ENCODE measurements around the gene RDX. TPM values are rescaled to one million over a fixed set of nuclear protein-coding genes. Genes with fewer than 3 reads are reported as not detected.
A peak's percentile ranks its signal among the peaks of the same experiment; 100 is the strongest.
"Not testable (repeated sequence)": the region's sequence is repeated elsewhere in the genome, so short reads cannot be mapped to it uniquely, and the experiment has no call there.

Gene RDX
- total RNA-seq, 1 experiment from 2014 or later = 101 TPM

- peak; percentile 78 for DNase-seq (ENCODE audit: low read depth)
These were observed 9.0 kb upstream of the RDX start for GRCh38 chr11:110305169-110306018.

- no peak for DNase-seq (ENCODE audit: low read depth)
These were observed 7.0 kb upstream of the RDX start for GRCh38 chr11:110303414-110303826.

- DNase-seq (ENCODE audit: low read depth) = no peak
These were observed 5.2 kb upstream of the RDX start for GRCh38 chr11:110301577-110301976.

- DNase-seq (ENCODE audit: low read depth) = no peak
These were observed 4.6 kb upstream of the RDX start for GRCh38 chr11:110301032-110301431.

GRCh38 chr11:110299006-110299785 lies 2.8 kb upstream of the RDX start:
- no peak for DNase-seq (ENCODE audit: low read depth)

GRCh38 chr11:110298301-110298765 lies 1.9 kb upstream of the RDX start:
- peak; percentile 64 for DNase-seq (ENCODE audit: low read depth)

- peak; percentile 34 for DNase-seq (ENCODE audit: low read depth)
These were observed 1.4 kb upstream of the RDX start for GRCh38 chr11:110297726-110298300.

GRCh38 chr11:110297076-110297725 lies 787 bp upstream of the RDX start:
- DNase-seq (ENCODE audit: low read depth) = peak; percentile 60

GRCh38 chr11:110295531-110296225 lies 736 bp downstream of the RDX start:
- DNase-seq (ENCODE audit: low read depth) = peak; percentile 67

- no peak for DNase-seq (ENCODE audit: low read depth)
These were observed 1.3 kb downstream of the RDX start for GRCh38 chr11:110295086-110295485.

GRCh38 chr11:110294509-110294908 lies 1.9 kb downstream of the RDX start:
- no peak for DNase-seq (ENCODE audit: low read depth)

- DNase-seq (ENCODE audit: low read depth) = no peak
These were observed 3.0 kb downstream of the RDX start for GRCh38 chr11:110293389-110293788.

- DNase-seq (ENCODE audit: low read depth) = not testable (repeated sequence)
These were observed 4.3 kb downstream of the RDX start for GRCh38 chr11:110292146-110292545.

- DNase-seq (ENCODE audit: low read depth) = no peak
These were observed 5.7 kb downstream of the RDX start for GRCh38 chr11:110290591-110291334.

GRCh38 chr11:110289472-110289871 lies 6.9 kb downstream of the RDX start:
- no peak for DNase-seq (ENCODE audit: low read depth)

- DNase-seq (ENCODE audit: low read depth) = no peak
These were observed 8.9 kb downstream of the RDX start for GRCh38 chr11:110287537-110287936.

GRCh38 chr11:110286298-110287040 lies 9.9 kb downstream of the RDX start:
- DNase-seq (ENCODE audit: low read depth) = no peak

GRCh38 chr11:110283862-110284261 lies 12.6 kb downstream of the RDX start:
- no peak for DNase-seq (ENCODE audit: low read depth)

GRCh38 chr11:110280595-110280994 lies 15.8 kb downstream of the RDX start:
- not testable (repeated sequence) for DNase-seq (ENCODE audit: low read depth)

- DNase-seq (ENCODE audit: low read depth) = no peak
These were observed 16.5 kb downstream of the RDX start for GRCh38 chr11:110279881-110280280.
